Measurements from ENCODE around the gene LLGL2.
"Not testable (repeated sequence)": the region's sequence is repeated elsewhere in the genome, so short reads cannot be mapped to it uniquely, and the experiment has no call there.

Gene LLGL2

DNA sequence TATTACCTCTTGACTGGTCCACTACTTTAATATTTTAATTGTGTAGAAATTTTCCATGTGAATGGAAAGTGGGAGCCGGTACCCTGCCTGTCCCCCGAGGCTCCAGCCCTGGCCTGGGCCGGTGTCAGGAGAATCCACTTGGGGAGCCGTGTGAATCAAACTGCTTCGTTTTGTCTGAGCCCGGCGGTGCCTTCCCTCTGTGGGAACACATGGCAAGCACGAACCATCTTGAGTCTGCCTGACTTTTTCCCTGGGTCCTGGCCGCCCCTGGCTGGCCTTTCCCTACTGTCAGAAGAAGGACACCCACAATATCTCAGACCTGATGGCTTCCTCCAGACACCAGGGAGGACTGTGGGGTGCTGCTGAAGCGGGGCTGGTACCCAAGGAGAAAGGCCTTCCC lies 49.7 kb downstream of the LLGL2 start:
- TF ChIP-seq, protein P1, sequence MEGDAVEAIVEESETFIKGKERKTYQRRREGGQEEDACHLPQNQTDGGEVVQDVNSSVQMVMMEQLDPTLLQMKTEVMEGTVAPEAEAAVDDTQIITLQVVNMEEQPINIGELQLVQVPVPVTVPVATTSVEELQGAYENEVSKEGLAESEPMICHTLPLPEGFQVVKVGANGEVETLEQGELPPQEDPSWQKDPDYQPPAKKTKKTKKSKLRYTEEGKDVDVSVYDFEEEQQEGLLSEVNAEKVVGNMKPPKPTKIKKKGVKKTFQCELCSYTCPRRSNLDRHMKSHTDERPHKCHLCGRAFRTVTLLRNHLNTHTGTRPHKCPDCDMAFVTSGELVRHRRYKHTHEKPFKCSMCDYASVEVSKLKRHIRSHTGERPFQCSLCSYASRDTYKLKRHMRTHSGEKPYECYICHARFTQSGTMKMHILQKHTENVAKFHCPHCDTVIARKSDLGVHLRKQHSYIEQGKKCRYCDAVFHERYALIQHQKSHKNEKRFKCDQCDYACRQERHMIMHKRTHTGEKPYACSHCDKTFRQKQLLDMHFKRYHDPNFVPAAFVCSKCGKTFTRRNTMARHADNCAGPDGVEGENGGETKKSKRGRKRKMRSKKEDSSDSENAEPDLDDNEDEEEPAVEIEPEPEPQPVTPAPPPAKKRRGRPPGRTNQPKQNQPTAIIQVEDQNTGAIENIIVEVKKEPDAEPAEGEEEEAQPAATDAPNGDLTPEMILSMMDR (IDR thresholded peaks at IDR 0.05; ENCODE audit: insufficient read depth, missing control alignments) = no peak
- FAIRE-seq (no peak), DNase-seq (ENCODE audit: insufficient read length, low spot score) (no peak)

DNA sequence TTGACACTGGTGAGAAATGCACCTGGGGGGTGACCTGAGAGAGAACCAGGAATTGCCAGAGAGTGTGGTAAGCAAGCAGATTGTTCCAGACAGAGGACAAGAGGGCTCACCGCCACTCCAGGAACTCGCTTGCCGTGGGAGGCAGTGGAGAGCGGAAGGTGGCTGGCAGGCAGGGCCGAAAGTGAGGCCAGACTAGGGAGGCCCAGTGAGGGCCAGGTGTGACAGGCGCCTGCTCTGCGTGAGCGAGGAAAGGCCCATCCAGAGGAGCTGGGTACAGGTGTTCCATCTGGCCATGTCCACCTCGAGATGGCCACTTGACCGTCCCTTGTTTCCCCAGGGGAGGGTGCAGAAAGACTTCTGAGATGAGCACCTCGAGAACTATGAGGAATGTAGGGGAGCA lies 50.2 kb downstream of the LLGL2 start:
- DNase-seq (ENCODE audit: insufficient read length, low spot score) (no peak), FAIRE-seq (no peak)
- TF ChIP-seq, protein P1 (IDR thresholded peaks at IDR 0.05; ENCODE audit: insufficient read depth, missing control alignments) = no peak

DNA sequence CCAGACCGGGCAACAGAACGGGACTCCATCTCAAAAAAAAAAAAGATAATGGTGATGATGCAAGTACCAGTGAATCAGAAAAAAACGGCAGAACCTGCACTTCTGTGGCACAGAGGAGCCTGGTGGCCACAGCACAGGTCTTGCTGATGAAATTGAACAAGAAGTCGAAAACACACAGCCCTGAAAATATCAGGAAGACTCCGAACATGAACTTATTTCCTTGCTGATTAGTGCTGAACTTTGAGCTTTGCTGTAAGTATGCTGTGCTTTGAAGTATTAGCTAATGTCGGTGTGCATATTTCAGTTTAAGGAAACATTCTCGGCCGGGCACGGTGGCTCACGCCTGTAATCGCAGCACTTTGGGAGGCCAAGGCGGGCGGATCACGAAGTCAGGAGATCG lies 51.2 kb downstream of the LLGL2 start:
- no peak for DNase-seq (ENCODE audit: insufficient read length, low spot score)
- FAIRE-seq = no peak
- TF ChIP-seq, protein P1 (IDR thresholded peaks at IDR 0.05; ENCODE audit: insufficient read depth, missing control alignments) = no peak

DNA sequence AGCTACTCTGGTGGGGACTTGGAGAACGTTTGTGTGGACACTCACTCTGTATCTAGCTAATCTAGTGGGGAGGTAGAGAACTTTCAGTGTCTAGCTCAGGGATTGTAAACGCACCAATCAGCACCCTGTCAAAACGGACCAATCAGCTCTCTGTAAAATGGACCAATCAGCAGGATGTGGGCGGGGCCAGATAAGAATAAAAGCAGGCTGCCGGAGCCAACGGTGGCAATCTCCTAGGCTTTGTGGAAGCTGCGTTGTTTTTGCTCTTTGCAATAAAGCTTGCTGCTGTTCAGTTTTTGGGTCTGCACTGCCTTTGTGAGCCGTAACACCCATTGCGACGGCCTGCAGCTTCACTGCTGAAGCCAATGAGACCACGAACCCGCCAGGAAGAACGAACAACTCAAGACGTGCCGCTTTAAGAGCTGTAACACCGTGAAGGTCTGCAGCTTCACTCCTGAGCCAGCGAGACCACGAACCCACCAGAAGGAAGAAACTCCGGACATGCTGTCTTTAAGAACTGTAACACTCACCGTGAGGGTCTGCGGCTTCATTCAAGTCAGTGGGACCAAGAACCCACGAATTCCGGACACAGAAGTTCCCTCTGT lies 55.7 kb downstream of the LLGL2 start:
- not testable (repeated sequence) for DNase-seq (ENCODE audit: insufficient read length, low spot score); FAIRE-seq

DNA sequence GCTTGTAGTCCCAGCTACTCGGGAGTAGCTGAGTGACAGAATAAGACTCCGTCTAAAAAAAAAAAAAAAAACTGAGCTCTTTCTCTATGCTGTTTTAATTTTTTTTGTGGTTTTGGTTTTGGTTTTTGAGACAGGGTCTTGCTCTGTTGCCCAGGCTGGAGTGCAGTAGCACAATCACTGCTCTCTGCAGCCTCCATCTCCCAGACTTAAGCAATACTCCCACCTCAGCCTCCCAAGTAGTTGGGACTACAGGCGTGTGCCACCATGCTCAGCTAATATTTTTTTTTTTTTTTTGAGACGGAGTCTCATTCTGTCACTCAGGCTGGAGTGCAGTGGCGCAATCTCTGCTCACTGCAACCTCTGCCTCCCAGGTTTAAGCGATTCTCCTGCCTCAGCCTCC lies 57.7 kb downstream of the LLGL2 start:
- FAIRE-seq; DNase-seq (ENCODE audit: insufficient read length, low spot score): not testable (repeated sequence)

DNA sequence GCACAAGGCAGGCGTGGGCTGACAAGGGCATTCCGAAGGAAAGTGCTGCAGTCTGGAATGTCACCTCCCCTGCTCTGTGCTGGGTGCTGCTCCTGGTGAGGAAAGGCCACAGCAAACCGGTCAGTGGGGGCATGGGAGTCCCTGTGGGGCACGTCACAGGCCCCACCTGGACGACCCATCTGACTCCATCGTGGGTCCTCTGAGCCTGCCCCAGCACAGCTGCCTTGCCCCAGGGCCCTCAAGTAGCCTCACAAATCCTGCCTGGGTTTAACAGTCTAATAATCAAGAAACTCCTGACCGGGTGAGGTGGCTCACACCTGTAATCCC lies 59.3 kb downstream of the LLGL2 start:
- no peak for FAIRE-seq
- no peak for DNase-seq (ENCODE audit: insufficient read length, low spot score)
- TF ChIP-seq, protein P1 (IDR thresholded peaks at IDR 0.05; ENCODE audit: insufficient read depth, missing control alignments) = no peak

DNA sequence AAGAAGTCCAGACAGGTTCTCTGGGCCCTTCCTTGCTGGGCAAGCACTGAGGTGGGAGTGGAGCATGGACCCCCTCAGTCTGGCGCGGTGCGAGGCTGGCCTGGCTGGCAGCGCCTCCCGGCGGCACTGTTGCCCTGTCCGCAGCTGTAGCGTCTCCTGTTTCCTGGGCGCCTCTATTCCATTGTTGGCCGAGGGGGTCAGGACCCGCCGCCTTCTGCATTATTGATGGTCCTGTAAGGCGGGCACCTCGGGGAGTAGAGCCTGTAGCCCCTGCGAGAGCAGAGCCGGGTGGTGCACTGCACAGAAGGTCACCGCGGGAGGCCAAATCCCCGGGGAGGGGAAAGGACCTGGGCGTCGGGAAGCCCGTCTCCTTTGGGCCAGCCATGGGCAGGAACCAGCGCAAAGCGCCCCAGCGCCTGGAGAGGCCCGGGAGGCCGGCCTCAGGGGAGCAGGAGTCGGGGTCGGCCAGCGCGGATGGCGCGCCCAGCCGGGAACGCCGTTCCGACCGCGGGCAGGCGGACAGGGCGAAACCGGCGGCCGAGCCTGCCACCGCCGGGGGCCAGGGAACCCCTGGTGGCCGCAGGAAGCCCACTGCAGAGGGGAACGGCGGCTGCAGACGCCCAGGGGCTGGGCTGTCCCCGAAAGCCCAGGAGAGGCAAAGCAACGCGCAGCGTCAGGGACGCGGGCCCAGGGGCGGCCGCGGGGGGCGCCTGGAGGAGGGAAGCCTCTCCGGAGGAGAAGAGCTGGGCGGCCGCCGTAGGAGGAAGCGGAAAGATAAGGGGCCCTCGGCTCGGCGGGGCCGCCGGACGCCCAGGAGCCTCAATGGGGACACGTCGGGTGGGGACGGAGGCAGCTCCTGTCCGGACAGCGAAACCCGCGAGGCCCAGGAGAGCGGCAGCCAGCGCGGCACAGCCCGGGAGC lies 62.4 kb downstream of the LLGL2 start, which contains the start of gene MYO15B:
Gene MYO15B, plus strand, starts transcription at position 126 of the 921 bp plus-strand sequence. Its CDS starts 258 bp downstream, at position 384.
- DNase-seq (ENCODE audit: insufficient read length, low spot score) (no peak), FAIRE-seq (no peak)
- TF ChIP-seq, protein P1 (IDR thresholded peaks at IDR 0.05; ENCODE audit: insufficient read depth, missing control alignments) = no peak

DNA sequence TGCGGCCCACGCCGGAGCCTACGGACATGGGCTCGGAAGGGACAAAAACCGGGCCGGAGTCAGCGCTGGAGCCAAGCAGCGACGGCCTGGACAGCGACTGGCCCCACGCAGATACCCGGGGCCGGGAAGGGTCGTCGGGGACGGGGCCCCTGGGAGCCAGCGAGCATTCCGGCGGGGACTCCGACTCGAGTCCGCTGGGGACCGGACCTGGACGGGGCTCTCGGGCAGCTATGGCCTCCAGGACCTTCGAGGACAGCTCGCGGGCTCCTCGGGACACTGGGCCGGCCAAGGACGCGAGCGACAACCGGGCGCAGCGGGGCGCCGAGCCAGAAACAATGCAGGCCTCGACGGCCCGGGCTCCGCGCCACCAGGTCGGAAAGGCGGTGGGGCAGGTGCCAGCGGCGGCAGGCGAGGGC lies 63.1 kb downstream of the LLGL2 start:
- DNase-seq (ENCODE audit: insufficient read length, low spot score) (no peak), FAIRE-seq (no peak)
- TF ChIP-seq, protein P1 (IDR thresholded peaks at IDR 0.05; ENCODE audit: insufficient read depth, missing control alignments) = no peak

Measured in D721Med (cell line).